SHP77 (cell line): ENCODE data around the gene RCAN1.
"Not testable (repeated sequence)": the region's sequence is repeated elsewhere in the genome, so short reads cannot be mapped to it uniquely, and the experiment has no call there.

Experiments used
- DNase-seq, 2 experiments: peaks; one replicate each; lab custom pipeline; 2025; lab: John Stamatoyannopoulos, UW

Gene RCAN1

DNA sequence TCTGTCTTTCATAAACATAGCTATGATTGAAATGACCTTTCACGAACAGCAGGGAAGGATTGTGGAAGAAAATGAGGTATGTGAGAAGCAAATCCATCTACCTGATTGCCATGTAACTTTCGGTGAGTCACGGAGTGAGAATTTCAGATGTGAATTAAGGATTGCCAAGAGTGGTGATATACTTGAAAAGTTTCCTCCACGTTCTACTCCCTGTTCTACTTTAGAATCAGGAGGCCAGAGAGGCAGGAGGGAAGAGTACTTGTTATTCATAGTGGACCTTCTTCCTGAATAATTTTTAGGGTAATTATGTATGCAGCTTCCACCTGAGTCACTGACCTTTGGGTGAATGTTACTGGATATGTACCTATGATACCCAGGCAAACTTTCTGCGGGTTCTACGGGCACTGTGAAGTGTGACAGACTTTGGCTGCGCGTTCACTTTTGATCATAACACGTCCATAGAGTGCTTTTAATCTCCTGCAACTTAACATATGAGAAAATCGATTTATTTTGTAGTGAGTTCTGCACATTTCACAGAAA, 100.3 kb downstream of the RCAN1 start:
- DNase-seq: no peak

DNA sequence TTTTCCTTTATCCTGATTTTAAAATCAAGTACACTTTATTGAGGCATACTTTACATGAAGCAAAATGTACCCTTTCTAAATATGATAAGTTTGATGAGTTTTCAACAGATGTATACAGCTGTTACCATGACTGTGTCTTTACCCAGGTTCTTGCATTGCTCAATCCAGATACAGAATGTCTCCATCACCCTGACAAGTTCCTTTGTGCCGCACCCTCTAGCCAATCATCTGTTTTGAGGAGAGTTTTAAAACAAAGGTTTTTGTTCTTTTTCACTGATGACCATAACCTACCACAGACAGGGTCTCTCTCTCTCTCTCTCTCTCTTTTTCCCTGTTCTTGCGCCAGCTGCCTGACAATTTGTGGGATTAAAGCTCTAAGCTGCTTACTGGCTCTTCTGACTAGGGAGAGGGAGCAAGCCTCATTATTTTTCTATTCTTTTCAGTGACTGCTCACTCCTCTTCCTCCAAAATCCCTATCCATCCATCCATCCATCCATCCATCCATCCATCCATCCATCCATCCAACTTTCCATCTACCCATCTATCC, 101.7 kb downstream of the RCAN1 start:
- DNase-seq: no peak

DNA sequence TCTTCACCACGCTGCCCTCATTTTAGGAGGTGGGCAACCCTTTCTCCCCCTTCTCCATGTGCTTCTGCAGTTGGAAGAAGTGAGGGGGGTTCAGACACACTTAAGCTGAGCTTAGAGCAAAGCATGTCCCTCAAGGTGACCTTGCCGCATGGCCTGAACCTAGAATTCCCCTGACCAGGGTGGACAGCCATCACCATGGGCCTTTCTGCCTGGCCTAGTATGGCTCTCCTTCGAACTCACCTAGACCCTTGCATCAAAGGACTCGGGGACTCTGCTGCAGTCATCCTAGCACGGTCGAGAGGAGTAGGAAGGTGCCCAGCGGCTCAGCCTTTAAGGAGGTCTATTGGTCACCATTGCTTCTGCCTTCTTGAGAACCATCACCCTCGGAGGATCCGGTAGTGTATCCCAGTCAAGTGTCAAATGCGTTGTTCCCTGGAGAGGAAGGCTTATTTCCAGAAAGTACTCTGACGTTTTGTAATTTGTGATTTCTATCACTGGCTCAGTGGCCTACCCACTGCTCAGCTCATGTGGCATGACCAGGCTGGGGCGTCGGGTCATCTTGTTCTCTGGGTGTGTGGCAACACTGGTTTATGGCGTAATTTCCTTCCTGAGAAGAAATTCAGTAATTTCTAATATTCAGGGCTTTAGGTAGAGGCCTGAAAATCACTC, 103.0 kb downstream of the RCAN1 start, which contains the start of gene KCNE1:
KCNE1 (minus strand) TSS at position 424 of the 669 bp plus-strand sequence. CDS start 62,576 bp downstream, outside the sequence.
- DNase-seq: no peak

DNA sequence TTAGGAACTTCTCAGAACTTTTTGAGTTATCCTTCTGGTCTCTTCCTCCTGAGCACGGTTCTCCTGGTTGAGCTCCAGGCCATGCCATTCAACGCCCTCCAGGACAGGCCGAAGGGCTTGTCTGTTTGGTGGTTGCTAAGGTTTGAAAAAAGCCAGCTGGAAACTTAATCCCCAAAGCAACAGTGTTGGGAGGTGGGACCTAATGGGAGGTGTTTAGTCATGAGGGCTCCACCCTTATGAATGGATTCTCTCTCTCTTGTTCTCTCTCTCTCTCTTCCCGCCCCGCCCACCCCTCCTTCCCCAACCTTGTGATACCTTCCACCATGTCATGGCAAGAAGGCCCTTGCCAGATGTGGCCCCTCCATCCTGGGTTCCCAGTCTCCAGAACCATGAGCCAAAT, 103.7 kb downstream of the RCAN1 start:
- DNase-seq: no peak

DNA sequence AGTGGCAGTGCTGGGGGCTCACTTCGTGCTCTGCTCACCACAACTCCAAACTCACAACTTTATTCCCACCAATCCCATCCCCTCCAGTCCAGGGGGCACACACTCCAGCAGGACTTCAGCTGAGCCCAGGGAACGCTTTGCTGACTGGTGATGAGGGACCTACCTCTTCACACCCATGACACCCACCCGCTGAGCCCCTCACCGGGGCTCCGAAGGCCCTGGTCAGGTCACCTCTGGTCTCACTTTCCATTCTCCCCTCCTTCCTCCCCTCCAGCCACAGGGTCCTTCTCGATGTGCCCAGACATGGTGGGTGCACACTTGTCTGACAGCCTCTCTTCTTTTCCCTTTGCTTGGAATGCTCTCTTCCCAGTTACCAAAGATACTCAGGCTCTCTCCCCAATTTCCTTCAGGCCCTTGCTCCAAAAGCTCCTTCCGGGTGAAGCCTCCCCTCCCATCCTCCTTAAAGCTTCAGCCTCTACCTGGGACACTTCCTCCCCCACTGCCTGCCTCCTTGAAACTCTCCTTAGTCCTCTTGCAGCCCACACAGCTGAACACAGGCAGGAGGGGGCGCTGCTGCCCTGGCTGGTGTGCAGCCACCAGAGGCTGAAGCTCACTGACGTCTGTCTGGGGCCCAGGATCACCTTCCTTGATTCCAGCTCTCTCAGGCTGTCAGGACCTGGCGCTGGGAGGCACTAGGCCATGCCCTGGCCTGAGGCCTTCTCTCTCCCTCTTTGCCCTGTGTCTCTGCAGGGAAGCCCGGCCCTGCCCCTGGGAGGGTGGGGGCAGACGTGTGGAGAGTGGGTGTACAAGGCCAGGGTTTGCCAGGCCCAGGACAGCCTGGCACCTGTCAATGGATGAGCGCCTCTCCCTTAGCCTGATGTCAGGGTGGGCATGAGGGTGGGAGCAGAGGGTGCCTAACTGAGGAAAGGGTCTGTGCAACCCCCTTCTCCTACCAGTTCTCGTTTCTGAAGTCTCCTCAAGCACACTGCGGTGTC, 104.5 kb downstream of the RCAN1 start:
- DNase-seq: peak; percentile 1 to 27

DNA sequence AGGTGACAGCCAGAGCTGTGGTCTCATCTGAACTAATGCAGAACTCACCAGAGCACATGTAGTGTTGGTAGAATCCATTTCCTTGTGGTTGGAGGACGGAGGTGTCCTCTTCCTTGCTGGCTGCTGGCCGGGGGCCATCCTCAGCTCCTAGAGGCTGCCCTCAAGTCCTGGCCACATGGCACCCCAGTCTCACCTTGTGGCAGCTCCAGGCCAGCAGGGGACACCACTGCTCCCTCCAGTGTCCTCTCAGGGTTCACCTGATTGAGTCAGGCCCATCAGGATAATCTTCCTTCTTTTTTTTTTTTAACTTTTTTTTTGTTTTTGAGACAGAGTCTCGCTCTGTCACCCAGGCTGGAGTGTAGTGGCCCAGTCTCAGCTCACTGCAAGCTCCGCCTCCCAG, 105.8 kb downstream of the RCAN1 start:
- DNase-seq: no peak

DNA sequence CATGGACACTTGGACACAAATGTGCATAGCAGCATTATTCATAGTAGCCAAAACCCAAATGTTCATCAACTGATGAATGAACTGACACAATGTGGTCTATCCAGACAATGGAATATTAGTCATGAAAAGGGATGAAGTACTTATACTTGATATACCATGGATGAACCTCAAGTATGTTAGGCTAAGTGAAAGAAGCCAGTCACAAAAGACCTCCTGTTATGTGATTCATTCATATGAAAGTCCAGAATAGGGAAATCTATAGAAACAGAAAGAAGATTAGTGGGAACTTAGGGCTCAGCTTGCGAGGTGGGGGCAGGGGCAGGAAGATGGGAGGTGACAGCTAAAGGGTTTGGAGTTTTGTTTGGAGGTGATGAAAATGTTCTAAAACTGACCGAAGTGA, 110.3 kb downstream of the RCAN1 start:
- no peak for DNase-seq

DNA sequence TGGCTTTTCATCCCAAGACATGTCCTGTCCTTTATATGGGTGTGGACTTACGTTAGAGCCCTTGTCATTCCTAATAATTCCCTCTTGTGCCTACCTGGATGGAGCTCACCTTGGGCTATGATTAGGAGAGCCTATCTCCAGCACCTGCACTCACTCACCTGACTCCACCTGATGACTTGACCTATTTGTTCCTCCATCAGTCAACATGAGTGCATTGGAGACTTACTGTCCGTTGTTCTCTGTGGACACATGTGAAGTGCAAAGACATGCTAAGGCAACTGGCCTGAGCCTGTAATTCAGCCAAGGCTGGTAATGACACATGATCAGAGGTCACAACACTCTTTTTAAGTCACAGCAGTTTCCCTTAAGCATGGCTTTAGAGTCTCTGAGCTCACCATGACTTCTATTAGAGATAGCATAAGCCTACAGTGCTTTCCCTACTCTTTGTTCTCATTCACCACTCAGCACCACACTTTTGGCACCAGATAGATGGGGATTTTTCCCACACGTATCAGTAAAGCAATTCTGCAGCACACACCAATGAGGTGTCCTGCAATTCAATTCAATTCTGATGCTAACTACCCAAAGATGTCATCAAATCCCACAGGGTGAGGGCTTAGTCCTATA, 112.3 kb downstream of the RCAN1 start:
- DNase-seq: no peak

DNA sequence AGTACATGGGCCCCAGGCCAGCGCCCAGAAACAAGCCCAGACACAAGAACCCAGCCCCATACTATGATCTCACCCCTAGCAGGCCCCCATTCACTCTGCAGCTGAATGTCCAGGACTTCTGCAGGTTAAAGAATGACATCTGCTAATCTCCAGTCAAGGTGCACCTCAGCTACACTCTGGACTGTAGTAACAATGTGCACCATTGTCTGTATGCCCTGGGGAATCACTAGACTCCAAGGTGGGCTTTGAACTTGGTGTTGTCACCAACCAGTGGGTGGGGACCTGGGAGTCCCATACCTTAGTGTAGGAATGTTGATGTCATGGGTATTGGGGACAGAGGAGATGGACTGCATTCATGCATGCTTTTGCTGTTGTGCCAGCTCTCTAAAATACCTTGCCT, 113.2 kb downstream of the RCAN1 start:
- no peak for DNase-seq

DNA sequence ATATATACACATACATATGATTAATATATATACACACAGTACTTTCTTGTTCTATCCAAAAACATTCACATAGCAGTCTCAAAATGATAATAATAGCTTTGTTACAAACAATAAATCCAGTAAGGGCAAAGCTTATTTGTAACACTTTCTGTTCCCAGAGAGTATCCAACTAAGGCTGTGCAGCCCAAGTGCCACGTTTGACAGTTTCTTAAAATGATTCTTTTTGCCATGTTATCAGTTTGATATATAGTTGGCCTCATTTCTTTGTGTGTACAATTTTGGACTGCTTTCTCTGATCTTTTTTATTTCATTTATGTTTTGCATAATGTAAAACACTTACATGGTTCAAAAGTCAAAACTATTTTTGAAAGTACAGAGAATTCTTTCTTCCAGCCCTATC, 114.7 kb downstream of the RCAN1 start:
- DNase-seq: no peak

DNA sequence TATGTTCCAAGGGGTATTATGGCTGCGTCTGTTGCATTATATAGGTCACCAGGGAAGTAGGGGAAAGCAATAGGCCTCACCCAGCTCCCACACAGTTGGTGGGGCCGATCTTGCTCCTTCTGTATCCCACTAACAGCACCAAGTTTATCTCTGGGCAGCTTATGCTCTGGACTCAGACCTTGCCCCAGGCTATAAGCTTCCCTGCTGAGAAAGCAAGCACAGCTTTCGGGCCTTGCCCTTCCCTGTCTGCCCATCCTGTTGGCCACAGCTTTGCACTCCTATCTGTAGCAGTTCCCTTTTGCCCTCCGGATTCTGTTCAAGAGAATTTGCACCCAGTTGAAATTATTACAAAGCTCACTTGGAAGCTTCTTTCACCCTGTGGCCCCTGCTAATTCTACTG, 115.8 kb downstream of the RCAN1 start:
- no peak for DNase-seq

DNA sequence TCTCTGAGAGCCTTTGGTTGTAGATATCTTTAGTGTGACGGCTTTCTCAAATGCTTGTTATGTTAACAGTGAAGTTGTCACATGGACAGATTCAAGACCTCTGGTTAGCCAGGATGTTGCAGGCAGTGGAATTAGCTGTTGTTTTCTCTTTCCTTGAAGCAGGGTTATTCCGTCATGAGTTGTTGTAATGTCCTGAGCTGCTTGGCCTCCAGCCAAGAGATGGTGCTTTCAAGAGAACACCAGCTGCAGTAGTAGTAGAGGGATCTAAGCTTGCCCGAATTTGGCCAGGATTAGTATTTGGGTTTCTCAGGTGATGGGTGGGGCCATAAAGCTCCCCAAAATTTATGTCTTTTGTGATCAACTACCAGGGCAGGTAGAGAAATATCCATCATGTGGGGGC, 116.3 kb downstream of the RCAN1 start:
- peak; percentile 82 to 86 for DNase-seq

DNA sequence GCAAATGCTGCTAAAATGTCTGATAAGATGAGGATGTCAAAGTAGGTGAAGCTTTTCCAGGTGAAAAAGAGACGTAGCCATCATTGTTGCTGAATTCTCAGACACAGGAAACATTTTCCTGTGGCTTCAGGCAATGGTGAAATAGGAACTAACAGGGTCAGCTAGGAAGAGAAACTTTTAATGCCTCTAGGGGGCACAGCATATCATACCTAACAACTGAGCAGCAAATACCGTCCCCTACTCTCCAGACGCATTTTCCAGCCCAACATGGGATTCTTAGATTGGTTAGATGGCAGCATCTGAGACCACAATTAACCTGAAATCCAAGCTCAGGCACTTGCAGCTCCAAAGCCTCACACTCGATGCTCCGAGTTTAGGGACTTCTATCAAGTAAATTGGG, 131.1 kb downstream of the RCAN1 start:
- DNase-seq: not testable (repeated sequence)

DNA sequence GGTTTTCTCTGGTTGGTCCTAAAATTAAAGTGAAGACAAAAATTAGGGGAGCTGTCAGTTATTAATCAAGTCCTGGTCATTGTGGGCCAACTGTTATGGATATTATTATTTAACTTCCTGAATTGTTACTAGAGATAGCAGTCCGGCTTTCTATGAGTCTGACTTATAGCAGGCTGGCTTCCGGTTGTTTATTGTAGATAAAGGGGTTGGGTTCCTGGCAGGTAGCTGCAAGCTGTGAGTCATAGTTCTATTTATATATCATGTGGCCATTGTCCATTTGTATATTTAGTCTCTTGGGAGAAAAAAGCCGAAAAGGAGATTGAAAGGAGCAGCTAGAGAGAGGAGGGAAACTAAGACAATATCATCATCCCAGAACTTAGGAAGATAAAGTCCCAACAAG, 131.5 kb downstream of the RCAN1 start:
- not testable (repeated sequence) for DNase-seq

DNA sequence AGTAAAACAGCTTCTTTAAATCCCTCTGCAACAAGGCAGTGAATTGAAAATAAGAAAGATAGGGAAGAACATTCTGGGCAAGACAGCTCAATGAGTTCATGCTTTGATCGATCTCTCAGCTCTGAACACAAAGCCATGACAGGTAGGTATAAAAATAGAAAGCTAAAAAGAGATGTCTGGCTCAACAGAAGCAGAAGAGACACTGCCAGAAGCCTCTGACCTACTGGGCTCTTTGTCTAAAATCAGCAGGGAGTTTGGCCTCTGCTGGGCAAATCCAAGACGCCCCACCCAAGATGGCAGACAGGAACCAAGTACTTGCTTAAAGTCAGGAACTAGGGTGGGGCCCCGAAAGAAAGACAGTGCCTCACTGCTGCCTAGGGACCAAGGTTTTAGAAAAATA, 147.6 kb downstream of the RCAN1 start:
- not testable (repeated sequence) for DNase-seq
